WERI-Rb-1 (cell line): ENCODE data around the gene CBX1.

Experiments used
- DNase-seq: peaks from one replicate; pipeline ENCODE4 v3.0.0-alpha.2; 2020
- H3K27ac ChIP-seq: fragments of 250-450 bp; sonication (Bioruptor Pico); 2 replicates; pipeline ENCODE4 v1.5.1; 2020; ENCODE audit warnings: mild to moderate bottlenecking, moderate library complexity
- H3K27me3 ChIP-seq: fragments of 250-450 bp; sonication (Bioruptor Pico); 2 replicates; pipeline ENCODE4 v1.5.1; 2021; ENCODE audit warnings: mild to moderate bottlenecking, low read depth, moderate library complexity; ENCODE audit not compliant: insufficient read depth, severe bottlenecking
- H3K36me3 ChIP-seq: fragments of 250-450 bp; sonication (Bioruptor Pico); 2 replicates; pipeline ENCODE4 v1.5.1; 2020; ENCODE audit warnings: mild to moderate bottlenecking, moderate library complexity
- H3K4me3 ChIP-seq: 2 replicates; pipeline ENCODE4 v1.5.1; 2011; ENCODE audit warnings: low read depth, mild to moderate bottlenecking, control low read depth, low read length
- H3K9me3 ChIP-seq: fragments of 250-450 bp; sonication (Bioruptor Pico); 2 replicates; pipeline ENCODE4 v1.5.1; 2021; ENCODE audit warnings: mild to moderate bottlenecking, moderate library complexity; ENCODE audit not compliant: severe bottlenecking
- TF ChIP-seq, protein P1 (sequence below): IDR thresholded peaks from 2 replicates; pipeline ENCODE4 v1.5.1; 2011; ENCODE audit warnings: low read depth, mild to moderate bottlenecking, control low read depth, inconsistent platforms, low read length

The CBX1 gene

DNA sequence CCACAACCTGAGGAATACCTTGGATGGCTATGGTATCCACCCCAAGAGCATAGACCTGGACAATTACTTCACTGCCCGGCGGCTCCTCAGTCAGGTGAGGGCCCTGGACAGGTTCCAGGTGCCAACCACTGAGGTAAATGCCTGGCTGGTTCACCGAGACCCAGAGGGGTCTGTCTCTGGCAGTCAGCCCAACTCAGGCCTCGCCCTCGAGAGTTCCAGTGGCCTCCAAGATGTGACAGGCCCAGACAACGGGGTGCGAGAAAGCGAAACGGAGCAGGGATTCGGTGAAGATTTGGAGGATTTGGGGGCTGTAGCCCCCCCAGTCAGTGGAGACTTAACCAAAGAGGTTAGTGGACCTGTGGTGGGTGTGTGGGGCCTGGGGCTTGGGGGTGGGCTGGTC is 50.0 kb downstream of the CBX1 start:
- Histone ChIP-seq H3K36me3 (peaks cover 65% of the 10 kb centered on the region), H3K9me3 (no peaks in the 10 kb centered on the region), H3K27ac (no peak overlapping the region), H3K4me3 (no peak overlapping the region), H3K27me3 (no peaks in the 10 kb centered on the region)
- TF ChIP-seq, protein P1, sequence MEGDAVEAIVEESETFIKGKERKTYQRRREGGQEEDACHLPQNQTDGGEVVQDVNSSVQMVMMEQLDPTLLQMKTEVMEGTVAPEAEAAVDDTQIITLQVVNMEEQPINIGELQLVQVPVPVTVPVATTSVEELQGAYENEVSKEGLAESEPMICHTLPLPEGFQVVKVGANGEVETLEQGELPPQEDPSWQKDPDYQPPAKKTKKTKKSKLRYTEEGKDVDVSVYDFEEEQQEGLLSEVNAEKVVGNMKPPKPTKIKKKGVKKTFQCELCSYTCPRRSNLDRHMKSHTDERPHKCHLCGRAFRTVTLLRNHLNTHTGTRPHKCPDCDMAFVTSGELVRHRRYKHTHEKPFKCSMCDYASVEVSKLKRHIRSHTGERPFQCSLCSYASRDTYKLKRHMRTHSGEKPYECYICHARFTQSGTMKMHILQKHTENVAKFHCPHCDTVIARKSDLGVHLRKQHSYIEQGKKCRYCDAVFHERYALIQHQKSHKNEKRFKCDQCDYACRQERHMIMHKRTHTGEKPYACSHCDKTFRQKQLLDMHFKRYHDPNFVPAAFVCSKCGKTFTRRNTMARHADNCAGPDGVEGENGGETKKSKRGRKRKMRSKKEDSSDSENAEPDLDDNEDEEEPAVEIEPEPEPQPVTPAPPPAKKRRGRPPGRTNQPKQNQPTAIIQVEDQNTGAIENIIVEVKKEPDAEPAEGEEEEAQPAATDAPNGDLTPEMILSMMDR, result no peak
- no peak for DNase-seq

DNA sequence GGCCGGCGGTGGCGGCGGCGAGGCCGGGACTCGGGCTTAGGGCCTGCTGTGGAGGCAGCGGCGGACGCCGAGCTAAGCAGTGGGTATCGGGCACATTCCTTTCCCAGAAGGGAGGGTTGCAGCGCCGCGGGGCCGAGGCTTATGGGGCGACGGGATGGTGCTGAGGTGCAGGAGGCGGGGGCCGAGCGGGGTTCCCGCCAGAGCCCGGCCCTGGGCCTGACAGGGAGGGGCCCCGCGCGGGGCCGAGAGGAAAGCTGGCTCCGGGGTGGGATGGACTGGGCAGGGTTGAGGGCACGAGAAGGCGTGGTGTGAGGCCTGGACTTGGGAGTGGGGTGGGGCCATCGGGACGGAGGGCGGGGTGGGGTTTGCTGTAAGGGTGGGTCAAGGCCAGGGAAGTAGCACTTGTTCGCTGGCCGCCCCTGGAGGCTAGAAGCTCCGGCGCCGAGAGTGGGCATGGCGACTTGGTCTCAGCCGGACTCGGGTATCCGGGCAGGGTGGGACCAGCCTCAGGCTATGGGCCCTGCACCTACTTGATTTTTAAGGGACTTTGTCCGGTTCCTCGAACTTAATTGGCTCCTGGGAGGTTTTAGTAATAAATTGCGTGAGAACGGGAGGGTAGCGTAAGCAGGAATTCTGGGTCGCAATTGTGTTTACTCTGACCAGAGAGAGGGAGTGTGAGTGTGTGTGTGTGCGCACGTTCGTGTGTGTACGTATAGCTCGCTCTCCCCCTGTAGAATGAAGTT is 52.7 kb downstream of the CBX1 start:
- TF ChIP-seq, protein P1, result no peak
- Histone ChIP-seq H3K4me3 (peak overlapping the region; percentile 86), H3K9me3 (no peaks in the 10 kb centered on the region), H3K27ac (peak overlapping the region; percentile 98), H3K27me3 (no peaks in the 10 kb centered on the region), H3K36me3 (peaks cover 40% of the 10 kb centered on the region)
- DNase-seq, result peak; percentile 97

DNA sequence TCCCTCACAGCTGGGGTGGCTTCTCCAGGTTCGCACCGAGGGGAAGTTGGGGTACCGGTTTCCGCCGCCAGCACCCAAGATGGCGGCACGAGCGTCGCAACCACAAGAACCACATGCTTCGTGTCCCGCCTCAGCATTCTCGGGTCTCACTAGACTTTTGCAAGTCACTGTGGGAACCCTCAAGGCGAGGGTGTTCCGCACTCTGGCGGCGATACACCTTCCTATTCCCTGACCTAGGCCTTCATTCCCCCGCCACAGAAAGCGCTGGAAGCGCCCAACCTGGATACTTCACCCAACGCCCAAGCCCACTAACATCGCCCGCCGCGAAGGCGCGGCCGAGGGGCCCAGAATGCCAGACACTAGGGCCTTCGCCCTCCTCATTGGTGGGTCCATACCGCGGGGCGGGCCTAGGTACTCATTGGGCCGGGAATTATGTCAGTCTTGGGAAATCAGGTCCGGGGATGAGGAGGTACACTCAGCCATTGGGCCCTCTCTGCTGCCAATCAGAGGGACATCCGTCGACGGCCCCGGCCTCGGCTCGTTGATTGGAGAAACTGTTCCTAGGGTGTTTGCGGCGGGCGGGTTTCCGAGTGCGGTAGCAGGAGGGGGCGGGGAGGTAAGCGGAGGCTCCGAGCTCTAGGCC is 53.4 kb downstream of the CBX1 start, which contains the start of gene NFE2L1:
NFE2L1 (plus strand) TSS at position 619 of the 643 bp plus-strand sequence. CDS start 2,760 bp downstream, outside the sequence.
- peak within 1 kb of the TSS; percentile 98 for H3K27ac ChIP-seq
- no peaks in the 10 kb centered on the region for H3K27me3 ChIP-seq
- DNase-seq, result peak; percentile 100
- TF ChIP-seq, protein P1, result no peak
- H3K4me3 ChIP-seq, result peak within 1 kb of the TSS; percentile 86
- H3K9me3 ChIP-seq, result no peaks in the 10 kb centered on the region
- H3K36me3 ChIP-seq, result peaks cover 33% of the 10 kb centered on the region

- TF ChIP-seq, protein P1, result no peak
- no peaks in the 10 kb centered on the region for H3K27me3 ChIP-seq
- H3K27ac ChIP-seq, result peak overlapping the region; percentile 98
- peak overlapping the region; percentile 57 for H3K4me3 ChIP-seq
- DNase-seq, result no peak
- no peaks in the 10 kb centered on the region for H3K9me3 ChIP-seq
- H3K36me3 ChIP-seq, result peaks cover 27% of the 10 kb centered on the region
Measured at GRCh38 chr17:48047113-48047740, 54.1 kb downstream of the CBX1 start.

DNA sequence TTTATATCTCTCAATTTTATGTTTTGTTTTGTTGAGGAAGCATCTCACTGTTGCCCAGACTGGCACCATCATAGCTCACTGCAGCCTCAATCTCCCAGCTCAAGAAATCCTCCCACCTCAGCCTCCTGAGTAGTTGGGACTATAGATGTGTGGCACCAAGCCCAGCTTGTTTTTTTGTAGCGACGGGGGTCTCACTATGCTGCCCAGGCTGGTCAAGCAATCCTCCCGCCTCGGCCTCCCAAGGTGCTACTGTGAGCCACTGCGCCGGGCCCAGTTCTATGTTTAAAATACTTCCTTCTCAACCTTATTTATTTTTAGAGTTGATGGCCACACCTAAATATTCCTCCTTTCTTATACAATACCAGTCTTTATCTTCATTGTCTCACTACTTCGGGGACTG is 55.0 kb downstream of the CBX1 start:
- Histone ChIP-seq H3K9me3 (no peaks in the 10 kb centered on the region), H3K36me3 (peaks cover 18% of the 10 kb centered on the region), H3K27me3 (no peaks in the 10 kb centered on the region), H3K27ac (peak overlapping the region; percentile 61), H3K4me3 (no peak overlapping the region)
- DNase-seq, result no peak
- TF ChIP-seq, protein P1, result no peak
